Suppressor macrophage treated with lipopolysaccharide for 4 hours (primary cell): Measurements from ENCODE around the gene ECI1.
A peak's percentile ranks its signal among the peaks of the same experiment; 100 is the strongest.

Experiments
- DNase-seq: peaks from one replicate; pipeline ENCODE4 v3.0.0-alpha.2; 2020

The ECI1 gene

DNA sequence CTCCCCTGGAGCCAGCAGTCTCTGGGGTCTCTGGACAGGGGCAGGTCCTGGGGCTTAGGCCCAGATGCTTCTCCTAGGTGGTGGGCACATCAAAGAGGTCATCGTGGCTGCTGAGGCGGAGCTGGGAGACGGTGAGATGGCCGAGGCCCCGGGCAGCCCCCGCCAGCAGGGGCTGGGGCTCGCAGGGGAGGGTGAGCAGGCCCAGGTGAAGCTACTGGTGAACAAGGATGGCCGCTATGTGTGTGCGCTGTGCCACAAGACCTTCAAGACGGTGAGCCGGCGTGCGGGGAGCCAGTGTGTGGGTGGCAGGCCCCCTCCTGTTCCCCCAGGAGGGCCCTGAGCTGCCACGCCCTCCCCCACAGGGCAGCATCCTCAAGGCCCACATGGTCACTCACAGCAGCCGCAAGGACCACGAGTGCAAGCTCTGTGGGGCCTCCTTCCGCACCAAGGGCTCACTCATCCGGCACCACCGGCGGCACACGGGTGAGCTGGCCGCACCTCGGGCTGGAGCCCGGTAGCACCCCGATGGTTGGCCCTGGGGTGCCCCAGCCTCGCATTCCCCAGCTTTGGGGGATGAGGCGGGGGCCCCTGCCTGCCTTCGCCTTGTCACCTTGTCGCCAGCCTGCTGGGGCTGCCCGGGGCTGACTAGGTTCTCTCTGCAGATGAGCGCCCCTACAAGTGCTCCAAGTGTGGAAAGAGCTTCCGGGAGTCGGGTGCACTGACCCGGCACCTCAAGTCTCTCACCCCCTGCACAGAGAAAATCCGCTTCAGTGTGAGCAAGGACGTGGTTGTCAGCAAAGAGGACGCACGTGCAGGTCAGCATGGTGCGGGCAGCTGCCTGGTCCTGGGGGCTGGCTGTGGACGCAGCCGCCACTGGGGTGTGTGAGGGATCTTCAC is 19.0 kb downstream of the ECI1 start:
- DNase-seq, result no peak

DNA sequence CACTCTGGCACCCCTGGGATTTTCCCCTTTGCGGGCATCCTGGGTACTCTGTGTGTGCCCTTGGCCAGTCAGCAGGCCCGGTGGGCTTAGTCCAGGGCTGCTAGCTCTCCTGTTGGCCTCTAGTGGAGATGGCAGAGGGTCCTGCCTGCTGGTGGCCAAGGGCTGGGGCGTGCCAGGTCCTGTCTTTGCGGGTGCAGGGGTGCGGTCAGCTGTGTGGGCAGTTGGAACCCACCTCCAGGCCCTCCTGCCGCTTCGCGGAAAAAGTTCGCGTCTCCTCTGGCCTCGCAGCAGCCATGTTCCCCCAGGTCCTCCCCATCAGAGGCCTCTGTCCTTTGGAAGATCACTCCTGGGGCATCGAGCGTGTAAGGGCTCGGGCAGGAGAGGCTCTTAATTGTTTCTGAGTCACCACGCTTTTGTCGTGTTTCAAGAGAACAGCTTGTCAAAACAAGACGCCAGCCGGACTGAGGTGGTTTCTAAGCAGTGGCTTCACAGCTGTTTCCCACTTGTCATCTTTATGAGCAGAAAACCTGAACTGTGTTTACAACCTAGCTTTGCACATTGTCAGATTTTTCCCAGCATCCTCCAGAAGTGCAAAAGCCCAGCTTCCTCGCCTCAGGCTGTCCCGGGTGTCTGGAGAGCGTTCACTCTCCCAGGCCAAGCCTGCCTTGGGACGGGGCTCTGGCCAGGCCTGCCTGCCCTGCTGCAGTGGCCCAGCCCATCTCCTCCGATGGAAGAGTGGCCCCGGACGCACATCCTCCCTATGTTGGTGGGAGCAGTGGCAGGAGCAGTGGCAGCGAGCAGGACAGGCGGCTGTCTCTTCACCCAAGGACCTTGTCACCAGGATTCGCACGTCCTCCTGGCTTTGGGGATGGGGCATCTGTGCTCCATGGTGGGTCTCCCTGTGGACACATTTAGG is 20.1 kb downstream of the ECI1 start:
- no peak for DNase-seq

DNA sequence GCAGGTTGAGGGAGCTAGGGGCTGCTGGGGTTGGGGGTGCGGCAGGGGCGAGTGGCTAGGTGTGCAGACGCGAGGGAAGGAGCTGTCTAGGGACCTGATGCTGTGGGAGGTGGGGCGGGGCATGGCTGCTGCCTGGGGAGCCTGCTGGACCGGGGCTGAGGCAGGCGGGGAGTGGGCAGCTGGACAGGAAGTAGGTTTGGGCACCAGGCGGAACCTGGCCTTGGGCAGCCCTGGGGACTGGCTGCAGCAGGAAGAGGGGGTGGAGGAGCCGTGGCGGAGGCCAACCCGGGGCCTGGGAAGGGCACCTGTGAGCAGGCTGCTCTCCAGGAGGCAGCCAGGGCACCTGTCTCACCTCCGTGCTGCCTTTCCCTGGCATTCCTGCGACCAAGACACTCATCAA is 21.0 kb downstream of the ECI1 start:
- DNase-seq, result no peak

DNA sequence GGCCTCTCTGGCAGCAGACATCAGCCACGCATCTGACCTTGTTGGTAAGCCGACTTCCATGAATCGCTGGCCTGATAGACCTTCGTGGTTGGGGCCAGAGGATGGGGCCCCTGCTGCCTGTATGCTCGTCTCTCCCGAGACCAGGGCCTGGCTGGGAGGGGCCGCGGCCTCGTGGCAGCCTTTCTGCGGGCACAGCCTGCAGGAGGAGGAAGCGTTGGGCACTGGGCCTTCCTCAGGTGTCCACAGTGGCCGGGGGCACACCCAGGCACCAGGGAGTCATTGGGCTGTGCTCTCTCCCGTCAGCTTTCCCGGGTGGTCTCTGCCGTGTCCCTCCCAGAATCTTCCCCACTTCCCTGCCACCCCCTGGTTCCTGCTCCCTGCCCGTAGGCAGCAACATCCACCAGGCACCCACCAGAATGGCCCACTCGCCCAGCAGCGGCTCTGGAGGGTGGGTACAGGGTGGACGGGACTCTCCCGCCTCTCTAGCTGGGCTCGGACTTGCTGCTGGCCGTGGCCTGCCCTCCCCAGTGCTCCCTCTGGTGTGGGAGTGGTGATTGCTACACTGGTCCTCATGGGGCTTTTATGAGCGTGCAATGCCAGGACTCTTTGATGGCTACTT is 21.6 kb downstream of the ECI1 start:
- no peak for DNase-seq

DNA sequence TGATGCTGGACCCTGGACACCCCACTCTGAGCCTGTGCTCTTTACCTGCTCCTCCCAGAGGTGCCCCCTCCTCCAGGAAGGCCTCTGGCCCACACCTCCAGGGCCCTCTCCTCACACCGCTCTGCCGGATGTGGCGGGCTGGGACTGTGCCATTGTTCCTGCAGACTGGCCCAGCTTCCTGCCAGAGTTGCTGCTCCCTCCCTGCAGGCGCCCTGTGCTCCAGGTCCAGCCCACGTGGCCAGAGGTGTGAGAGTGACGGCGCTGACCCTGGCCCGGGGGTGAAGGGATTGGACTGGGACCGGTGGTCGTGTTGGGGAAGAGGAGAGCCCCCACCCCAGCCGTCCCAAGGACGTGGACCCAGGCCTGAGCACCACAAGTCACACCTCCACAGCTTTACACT is 22.3 kb downstream of the ECI1 start:
- no peak for DNase-seq

DNA sequence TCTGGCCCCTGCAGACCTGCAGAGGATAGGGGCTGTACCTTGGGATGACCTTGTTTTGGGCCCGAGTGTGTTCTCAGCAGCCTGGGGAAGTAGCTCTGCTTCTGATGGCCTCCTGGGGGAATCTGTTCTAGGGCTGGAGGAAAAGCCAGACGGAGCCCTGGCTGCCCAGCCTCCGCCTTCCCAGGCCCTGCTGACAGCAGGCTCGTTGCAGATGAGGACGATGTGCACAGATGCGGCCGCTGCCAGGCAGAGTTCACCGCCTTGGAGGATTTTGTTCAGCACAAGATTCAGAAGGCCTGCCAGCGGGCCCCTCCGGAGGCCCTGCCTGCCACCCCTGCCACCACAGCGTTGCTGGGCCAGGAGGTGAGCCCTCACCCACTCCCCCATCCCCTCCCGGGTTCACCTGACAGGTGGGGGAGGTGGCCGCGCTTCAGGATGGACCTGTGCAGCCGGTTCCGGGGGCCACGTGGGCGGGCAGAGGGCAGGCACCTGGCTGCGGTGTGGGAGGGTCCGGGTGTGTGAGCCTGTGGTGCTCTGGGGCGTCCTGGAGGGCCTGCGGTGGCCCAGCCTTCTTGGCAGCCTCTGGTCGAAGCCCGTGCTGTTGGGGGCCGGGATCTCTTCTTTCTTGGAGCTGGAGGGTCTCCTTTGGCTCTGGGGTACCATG is 23.1 kb downstream of the ECI1 start:
- DNase-seq, result no peak

DNA sequence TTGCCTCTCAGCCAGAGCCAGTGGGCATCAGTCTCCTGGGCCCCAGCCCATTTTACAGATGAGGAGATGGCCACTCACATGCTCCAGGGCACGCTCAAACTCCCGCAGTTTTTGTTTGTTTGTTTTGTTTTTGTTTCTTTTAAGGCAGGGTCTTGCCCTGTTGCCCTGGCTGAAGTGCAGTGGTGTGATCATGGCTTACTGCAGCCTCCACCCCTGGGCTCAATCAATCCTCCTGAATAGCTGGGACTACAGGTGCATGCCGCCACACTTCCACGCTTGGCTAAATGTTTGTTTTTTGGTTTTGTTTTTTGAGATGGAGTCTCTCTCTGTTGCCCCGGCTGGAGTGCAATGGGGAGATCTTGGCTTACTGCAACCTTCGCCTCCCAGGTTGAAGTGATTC is 24.5 kb downstream of the ECI1 start:
- DNase-seq, result no peak

DNA sequence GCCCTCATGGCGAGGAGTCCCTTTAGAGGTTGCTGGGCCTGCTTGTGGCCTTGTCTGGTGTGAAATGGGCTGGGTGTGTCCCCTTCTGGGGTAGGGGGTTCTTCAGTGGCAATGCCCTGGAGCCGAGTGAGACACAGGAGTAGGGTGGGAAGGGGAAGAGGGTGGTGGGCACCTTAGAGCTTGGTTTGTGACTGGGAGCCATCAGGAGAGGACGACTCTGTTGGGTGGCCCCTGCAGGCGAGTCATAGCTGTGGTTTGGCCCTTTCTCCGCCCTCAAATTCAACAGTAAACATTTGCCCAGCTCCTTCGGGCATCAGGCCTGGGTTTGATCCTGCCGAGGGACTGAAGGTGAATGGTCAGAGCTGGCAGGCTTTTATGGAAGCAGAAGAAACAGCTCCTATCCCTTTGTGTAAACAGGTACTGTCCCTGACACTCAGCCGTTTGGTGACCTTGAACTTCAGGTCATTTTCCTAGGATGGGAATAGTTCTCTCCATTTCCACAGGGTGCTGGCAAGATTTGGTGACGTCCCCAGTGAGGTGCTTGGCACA is 25.1 kb downstream of the ECI1 start:
- DNase-seq, result no peak

DNA sequence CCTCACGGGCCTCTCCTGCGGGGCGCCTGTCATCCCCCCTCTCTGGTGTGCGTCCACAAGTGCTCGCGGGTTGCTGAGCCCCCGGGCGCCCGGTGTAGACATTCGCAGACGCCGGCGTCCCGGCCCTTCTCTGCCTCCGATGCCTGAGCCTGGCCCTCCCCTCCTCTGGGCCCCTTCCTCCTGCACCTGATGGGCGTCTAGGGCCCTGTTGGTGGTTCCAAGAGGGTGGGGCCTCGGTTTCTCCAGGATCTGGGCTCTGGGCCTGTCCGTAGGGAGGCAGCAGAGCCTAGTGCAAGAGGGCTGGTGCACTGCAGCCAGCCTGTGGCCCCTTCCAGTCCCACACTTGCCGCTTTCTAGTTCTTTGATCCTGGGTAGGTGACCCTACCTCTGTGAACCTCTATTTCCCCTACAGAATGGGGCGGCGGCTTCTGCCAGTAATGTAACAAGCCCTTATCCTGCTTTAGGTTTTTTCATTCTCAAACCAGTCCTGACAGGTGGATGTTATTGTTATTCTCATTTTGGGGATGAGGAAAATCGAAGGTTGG is 27.4 kb downstream of the ECI1 start:
- DNase-seq, result peak; percentile 53

DNA sequence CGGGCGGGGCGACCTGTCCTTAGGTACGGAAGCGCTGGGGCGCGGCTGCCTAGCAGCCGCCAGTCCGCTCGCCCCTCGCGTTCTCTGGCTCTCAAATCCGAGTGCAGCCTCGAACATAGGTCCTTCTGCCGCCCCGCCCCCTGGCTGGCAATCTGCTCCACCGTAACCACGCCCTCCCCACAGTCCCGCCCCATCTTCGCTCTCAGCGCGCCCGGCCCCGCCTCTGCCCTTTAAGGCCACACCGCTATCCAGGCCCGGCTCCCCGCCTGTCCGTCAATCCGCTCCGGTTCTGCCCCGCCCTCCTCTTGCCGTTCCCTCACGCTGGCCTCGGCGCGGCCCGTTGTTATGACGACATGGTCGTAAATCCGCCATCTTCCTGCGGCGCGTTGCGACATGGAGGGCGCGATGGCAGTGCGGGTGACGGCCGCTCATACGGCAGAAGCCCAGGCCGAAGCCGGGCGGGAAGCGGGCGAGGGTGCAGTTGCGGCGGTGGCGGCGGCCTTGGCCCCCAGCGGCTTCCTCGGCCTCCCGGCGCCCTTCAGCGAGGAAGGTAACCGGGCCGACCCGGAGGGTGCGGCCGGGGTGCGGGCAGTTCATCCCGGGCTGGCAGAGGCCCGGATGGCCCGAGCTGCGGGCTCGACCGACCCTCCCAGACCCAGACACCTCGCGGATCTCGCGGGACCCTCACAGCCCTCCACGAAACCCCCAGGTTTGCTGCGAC is 28.0 kb downstream of the ECI1 start, which contains the start of gene E4F1:
Gene E4F1 (plus strand): TSS at position 371 of the 721 bp plus-strand sequence. CDS start 23 bp downstream, at position 394.
- DNase-seq, result peak; percentile 100

DNA sequence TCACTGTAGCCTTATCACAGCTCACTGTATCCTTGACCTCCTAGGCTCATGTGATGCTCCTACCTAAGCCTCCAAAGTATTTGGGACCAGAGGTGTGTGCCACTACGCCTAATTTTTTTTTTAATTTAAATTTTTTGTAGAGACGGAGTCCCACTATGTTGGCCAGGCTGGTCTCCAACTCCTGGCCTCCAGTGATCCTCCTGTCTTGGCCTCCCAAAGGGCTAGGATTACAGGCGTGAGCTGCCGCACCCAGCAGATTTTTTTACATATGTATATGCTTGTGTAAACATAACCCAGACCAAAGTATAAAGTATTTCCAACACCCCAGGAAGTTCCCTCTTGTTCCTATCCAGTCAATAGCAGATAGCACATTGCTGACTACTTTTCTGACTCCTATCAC is 35.1 kb downstream of the ECI1 start:
- DNase-seq, result no peak

DNA sequence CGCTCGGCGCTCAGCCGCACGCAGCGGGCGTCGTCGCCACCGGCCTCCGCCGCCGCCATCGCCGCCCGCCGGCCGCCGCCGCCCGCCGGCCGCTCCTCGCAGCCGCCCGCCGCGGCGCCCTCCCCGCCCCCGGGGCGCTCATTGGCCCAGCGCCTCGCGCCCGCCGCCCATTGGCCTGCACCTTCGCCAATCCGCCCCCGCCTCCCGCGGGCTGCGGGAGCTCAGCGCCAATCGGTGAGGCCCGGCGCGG is 36.7 kb downstream of the ECI1 start, which contains the start of gene PGP:
Gene PGP (minus strand): TSS at position 122 of the 250 bp plus-strand sequence. CDS start 63 bp downstream, at position 59.
- no peak for DNase-seq

DNA sequence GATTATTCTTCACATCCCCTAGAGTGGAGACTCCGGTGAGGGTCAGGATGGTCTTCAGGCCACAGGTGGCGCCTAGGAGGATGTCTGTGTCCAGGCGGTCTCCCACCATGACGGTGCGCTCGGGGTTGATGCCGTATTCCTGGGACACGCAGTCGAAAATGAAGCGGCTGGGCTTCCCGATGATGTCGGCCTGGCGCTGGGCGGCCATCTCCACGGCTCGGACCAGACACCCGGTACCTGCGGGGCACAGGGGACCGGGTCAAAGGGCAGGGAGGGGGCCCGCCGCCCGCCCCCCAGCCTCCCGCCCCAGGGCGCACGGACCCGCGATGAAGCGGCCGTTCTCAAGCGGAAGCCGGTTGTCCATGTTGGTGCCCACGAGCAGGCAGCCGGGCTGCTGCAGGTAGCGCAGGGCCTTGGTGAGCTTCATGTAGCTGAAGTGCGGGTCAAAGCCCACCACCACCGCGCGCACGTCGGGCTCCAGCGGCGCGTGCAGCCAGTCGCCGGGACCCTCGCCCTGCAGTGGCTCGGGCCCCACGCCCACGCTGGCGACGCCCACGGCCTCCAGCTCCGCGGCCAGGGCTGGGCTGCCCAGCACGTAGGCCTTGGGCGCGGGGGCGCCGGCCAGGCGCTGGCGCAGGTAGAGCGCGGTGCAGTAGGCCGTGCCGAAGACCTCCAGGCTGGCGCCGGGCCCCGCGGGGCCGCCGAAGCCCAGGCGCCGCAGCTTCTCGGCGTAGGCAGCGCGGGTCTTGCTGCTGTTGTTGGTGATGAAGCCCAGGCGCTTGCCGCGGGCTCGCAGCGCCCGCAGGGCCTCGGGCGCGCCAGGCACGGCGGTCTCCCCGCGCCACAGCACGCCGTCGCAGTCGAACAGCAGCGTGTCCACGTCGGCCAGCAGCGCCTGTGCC is 37.3 kb downstream of the ECI1 start:
- no peak for DNase-seq

DNA sequence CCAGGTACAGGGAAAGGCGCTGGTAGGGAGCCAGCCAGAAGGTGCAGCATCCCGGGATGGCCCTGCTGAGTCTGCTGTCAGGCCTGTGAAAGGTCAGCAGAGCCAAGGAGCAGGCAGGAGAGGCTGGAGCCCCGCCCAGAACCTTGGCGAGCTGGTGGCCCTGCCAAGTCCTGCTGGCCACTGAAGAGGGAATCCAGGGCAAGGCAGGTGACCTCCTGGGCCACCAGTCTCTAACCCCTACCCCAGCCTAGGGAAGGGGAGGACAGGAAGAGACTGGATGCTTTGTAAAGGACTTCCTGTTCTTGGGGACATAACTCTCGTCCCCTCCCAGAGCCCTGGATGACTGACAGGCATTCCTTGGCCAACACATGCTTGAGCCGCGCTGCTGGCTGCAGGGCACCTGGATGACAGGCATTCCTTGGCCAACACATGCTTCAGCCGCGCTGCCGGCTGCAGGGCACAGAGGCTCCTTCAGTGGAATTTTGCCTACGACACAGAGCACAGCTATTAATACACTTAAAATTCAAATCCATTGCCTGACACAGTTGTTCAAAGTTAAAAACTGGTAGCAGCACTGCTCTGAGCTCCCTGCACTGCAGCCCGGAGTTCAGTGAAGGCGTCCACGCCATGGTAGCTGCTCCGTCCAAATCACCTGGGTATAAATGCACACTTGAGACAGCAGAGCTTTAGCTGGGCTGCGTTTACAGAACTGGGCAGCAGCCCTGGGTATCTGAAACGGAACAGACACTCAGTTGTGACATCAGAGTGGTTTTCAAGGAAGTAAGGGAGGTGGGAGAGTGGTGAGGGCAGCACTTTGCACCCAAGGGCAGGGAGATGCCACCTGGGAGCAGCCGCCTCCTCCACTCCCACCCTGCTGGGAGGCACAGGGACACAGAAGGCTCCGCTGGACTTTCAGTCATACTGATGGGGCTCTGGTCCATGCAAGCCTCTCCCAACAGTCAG is 38.7 kb downstream of the ECI1 start:
- peak; percentile 31 for DNase-seq

DNA sequence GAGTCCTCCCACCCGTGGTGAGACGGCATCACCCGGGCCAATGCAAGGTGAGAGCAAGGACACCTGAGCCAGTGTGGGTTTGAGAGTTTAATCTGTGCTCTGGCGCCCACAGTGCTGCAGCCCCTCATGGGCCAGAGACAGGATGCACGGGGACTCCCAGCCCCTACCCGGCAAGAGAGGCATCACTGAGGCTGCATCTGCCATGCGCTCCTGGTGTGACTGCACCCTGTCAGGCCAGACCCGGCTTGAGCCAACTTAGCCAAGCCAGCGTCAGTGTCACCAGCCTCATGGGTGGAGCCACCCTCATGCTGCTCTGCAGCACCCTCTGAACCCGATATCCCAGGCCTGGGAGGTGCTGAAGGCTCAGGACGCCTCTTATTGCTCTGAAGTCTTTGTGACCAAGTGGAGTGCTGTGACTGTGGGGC is 39.5 kb downstream of the ECI1 start:
- DNase-seq, result no peak

DNA sequence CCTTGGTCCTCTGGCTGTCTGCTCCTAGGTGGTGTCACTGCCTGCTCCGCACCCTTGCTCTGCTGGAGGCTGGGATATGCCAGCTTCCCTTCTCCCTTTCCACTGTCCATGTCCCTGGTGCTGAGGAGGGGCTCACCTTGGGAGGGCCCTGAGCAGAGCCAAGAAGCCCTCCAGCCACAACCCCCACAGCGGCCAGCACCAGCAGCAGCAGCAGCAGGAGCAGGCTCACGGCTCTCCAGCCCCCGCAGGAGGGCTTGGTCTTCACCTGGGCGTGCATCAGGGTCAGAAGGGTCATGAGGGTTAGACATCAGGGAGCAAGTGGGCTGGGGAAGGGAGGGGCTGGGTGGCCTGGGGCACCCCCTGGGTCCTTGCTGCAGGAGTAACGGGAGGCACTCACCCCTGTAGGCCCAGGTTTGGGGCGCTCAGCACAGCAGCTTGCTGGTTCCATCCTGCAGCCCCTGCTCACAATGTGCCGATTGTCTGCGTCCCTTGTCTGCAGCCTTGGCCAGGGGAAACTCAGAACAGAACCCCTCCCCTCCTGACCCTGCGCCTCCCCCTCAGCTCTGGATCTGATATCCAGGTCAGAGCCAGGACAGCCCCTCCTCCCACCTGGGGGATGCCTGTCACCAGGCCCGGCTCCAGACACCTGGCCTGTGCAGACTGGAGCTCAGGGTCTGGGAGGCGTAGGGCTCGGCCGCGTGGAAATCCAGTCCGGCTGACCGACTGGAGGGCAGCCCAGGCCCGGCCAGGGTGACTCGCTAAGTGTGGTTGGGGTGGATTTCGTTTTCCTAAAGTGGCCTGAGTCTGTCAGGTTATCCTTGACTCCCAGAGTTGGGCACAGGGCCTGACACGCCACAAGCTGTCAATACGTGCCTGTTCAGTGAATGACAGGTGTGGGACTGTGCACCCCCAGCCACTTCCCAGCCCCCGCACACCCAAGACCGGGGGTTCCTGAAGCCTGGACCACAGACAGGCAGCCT is 40.7 kb downstream of the ECI1 start, which contains the start of gene BRICD5:
Gene BRICD5 (minus strand): TSS at position 478 of the 980 bp plus-strand sequence. CDS start 30 bp downstream, at position 448.
- no peak for DNase-seq

DNA sequence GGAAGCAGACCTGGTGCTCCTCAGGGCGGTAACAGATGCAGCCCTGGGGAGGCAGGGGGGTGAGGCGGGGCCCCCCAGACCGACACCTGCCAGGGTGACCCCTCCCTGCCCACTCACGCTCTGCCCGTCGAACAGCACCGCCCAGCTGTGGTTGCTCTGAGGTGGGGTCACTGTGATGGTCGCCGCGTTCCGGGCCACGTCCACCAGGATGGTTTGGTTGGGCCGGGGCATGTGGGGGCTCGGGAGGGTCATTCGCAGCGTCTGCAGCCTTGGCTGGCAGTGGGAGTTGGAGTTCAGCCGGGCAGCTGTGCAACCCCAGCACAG is 41.4 kb downstream of the ECI1 start:
- DNase-seq, result no peak
